Measurements from ENCODE around the gene RFX5. TPM values are rescaled to one million over a fixed set of nuclear protein-coding genes. Genes with fewer than 3 reads are reported as not detected.

The RFX5 gene
- total RNA-seq, 1 donor from 2014 or later, result 61.3 TPM

DNA sequence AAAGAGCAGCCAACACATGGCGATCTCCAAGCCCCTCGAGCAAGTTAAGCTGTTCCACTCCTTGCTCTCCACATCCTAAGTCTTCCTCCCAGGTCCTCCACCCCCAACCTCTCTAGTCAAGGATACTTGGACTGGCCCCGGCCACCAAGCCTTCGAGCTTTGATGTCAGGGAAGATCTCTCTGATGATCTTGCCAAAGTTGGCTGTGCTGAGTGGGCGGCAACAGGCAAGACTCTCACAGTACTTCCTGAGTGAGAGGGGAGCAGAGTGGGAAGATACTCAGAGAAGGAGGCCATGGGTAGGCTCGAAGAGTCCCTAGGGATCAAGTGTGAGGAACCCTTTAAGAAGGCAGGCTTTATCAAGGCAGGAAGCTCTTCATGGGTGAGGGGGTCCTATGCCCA is 2.8 kb downstream of the RFX5 start:
- Histone ChIP-seq H3K4me3 (ENCODE audit: insufficient read depth, low read depth, low read length) (no peak overlapping the region), H2AFZ (ENCODE audit: low read depth, low read length) (no peak overlapping the region), H3K79me2 (ENCODE audit: insufficient read depth, low read length) (peaks cover 16% of the 10 kb centered on the region), H3K9me3 (ENCODE audit: insufficient read depth, low read depth, low read length) (no peaks in the 10 kb centered on the region), H3K4me1 (ENCODE audit: insufficient read depth, low read length) (peaks cover 18% of the 10 kb centered on the region), H3K27me3 (ENCODE audit: insufficient read depth, low read length) (no peaks in the 10 kb centered on the region), H3K9ac (ENCODE audit: low read length) (no peak overlapping the region), H3K4me2 (ENCODE audit: low read length) (no peak overlapping the region), H3K36me3 (ENCODE audit: insufficient read depth, low read length) (peaks cover 8% of the 10 kb centered on the region), H3K27ac (ENCODE audit: low read depth, low read length) (no peak overlapping the region), H4K20me1 (ENCODE audit: insufficient read depth, low read length) (no peaks in the 10 kb centered on the region)
- no peaks in the 10 kb centered on the region for H3K9me3 Mint-ChIP-seq (ENCODE audit: unreplicated experiment)
- TF ChIP-seq, protein P1, sequence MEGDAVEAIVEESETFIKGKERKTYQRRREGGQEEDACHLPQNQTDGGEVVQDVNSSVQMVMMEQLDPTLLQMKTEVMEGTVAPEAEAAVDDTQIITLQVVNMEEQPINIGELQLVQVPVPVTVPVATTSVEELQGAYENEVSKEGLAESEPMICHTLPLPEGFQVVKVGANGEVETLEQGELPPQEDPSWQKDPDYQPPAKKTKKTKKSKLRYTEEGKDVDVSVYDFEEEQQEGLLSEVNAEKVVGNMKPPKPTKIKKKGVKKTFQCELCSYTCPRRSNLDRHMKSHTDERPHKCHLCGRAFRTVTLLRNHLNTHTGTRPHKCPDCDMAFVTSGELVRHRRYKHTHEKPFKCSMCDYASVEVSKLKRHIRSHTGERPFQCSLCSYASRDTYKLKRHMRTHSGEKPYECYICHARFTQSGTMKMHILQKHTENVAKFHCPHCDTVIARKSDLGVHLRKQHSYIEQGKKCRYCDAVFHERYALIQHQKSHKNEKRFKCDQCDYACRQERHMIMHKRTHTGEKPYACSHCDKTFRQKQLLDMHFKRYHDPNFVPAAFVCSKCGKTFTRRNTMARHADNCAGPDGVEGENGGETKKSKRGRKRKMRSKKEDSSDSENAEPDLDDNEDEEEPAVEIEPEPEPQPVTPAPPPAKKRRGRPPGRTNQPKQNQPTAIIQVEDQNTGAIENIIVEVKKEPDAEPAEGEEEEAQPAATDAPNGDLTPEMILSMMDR (IDR thresholded peaks at IDR 0.05; ENCODE audit: insufficient read depth, low read depth, low read length), result no peak
- no peak for TF ChIP-seq EZH2 (IDR thresholded peaks at IDR 0.05; ENCODE audit: insufficient read depth, low read length)
- H3K36me3 Mint-ChIP-seq (ENCODE audit: low read depth, unreplicated experiment), result peaks cover 17% of the 10 kb centered on the region
- no peaks in the 10 kb centered on the region for H3K27me3 Mint-ChIP-seq (ENCODE audit: low read depth, unreplicated experiment)
- FAIRE-seq (no peak), DNase-seq (ENCODE audit: low read depth) (no peak)
- H3K4me1 Mint-ChIP-seq (ENCODE audit: low read depth, unreplicated experiment), result peaks cover 34% of the 10 kb centered on the region
- no peak overlapping the region for H3K4me3 Mint-ChIP-seq (ENCODE audit: unreplicated experiment)
- H3K27ac Mint-ChIP-seq (ENCODE audit: unreplicated experiment), result no peak overlapping the region

- no peaks in the 10 kb centered on the region for H3K9me3 Mint-ChIP-seq (ENCODE audit: unreplicated experiment)
- no peak overlapping the region for H3K4me3 ChIP-seq (ENCODE audit: insufficient read depth, low read depth, low read length)
- no peak for DNase-seq (ENCODE audit: low read depth)
- H3K79me2 ChIP-seq (ENCODE audit: insufficient read depth, low read length), result peaks cover 16% of the 10 kb centered on the region
- H3K36me3 Mint-ChIP-seq (ENCODE audit: low read depth, unreplicated experiment), result peaks cover 17% of the 10 kb centered on the region
- H3K4me3 Mint-ChIP-seq (ENCODE audit: unreplicated experiment), result no peak overlapping the region
- H4K20me1 ChIP-seq (ENCODE audit: insufficient read depth, low read length), result no peaks in the 10 kb centered on the region
- peaks cover 18% of the 10 kb centered on the region for H3K4me1 ChIP-seq (ENCODE audit: insufficient read depth, low read length)
- no peak overlapping the region for H2AFZ ChIP-seq (ENCODE audit: low read depth, low read length)
- peaks cover 8% of the 10 kb centered on the region for H3K36me3 ChIP-seq (ENCODE audit: insufficient read depth, low read length)
- no peak overlapping the region for H3K27ac ChIP-seq (ENCODE audit: low read depth, low read length)
- H3K27me3 Mint-ChIP-seq (ENCODE audit: low read depth, unreplicated experiment), result no peaks in the 10 kb centered on the region
- H3K4me1 Mint-ChIP-seq (ENCODE audit: low read depth, unreplicated experiment), result peaks cover 34% of the 10 kb centered on the region
- H3K27ac Mint-ChIP-seq (ENCODE audit: unreplicated experiment), result no peak overlapping the region
- FAIRE-seq, result no peak
- H3K27me3 ChIP-seq (ENCODE audit: insufficient read depth, low read length), result no peaks in the 10 kb centered on the region
- no peak overlapping the region for H3K4me2 ChIP-seq (ENCODE audit: low read length)
- H3K9ac ChIP-seq (ENCODE audit: low read length), result no peak overlapping the region
- TF ChIP-seq, protein P1 (IDR thresholded peaks at IDR 0.05; ENCODE audit: insufficient read depth, low read depth, low read length), result no peak
- no peak for TF ChIP-seq EZH2 (IDR thresholded peaks at IDR 0.05; ENCODE audit: insufficient read depth, low read length)
- no peaks in the 10 kb centered on the region for H3K9me3 ChIP-seq (ENCODE audit: insufficient read depth, low read depth, low read length)
Observed at GRCh38 chr1:151343587-151343986, 3.5 kb downstream of the RFX5 start.

DNA sequence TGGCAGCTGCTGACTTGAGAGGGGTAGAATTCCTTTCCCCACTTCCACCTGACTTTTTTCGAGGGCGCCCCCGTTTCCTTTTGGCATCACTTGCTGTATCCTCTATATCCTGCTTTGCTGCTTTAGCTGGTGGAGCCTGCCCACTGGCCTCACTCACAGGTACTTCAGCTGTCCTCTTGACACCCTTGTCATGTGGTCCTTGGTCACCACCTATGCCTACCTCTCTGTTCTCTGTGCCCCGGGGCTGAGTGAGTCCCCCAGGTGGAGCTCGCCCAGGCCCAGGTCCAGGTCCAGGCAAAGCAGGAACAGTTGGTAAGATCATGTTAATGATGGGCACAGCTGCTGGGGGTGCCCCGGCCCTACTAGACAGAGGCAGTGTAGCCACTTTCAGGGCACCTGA is 4.5 kb downstream of the RFX5 start:
- Histone ChIP-seq H3K9me3 (ENCODE audit: insufficient read depth, low read depth, low read length) (no peaks in the 10 kb centered on the region), H3K4me3 (ENCODE audit: insufficient read depth, low read depth, low read length) (no peak overlapping the region), H3K36me3 (ENCODE audit: insufficient read depth, low read length) (peaks cover 8% of the 10 kb centered on the region), H2AFZ (ENCODE audit: low read depth, low read length) (no peak overlapping the region), H4K20me1 (ENCODE audit: insufficient read depth, low read length) (no peaks in the 10 kb centered on the region), H3K27me3 (ENCODE audit: insufficient read depth, low read length) (no peaks in the 10 kb centered on the region), H3K4me1 (ENCODE audit: insufficient read depth, low read length) (peaks cover 12% of the 10 kb centered on the region), H3K9ac (ENCODE audit: low read length) (no peak overlapping the region), H3K27ac (ENCODE audit: low read depth, low read length) (no peak overlapping the region), H3K4me2 (ENCODE audit: low read length) (no peak overlapping the region), H3K79me2 (ENCODE audit: insufficient read depth, low read length) (peaks cover 16% of the 10 kb centered on the region)
- FAIRE-seq (no peak), DNase-seq (ENCODE audit: low read depth) (no peak)
- Mint-ChIP-seq H3K27me3 (ENCODE audit: low read depth, unreplicated experiment) (no peaks in the 10 kb centered on the region), H3K27ac (ENCODE audit: unreplicated experiment) (no peak overlapping the region), H3K9me3 (ENCODE audit: unreplicated experiment) (no peaks in the 10 kb centered on the region), H3K36me3 (ENCODE audit: low read depth, unreplicated experiment) (peaks cover 17% of the 10 kb centered on the region), H3K4me1 (ENCODE audit: low read depth, unreplicated experiment) (peaks cover 27% of the 10 kb centered on the region), H3K4me3 (ENCODE audit: unreplicated experiment) (no peak overlapping the region)
- TF ChIP-seq, protein P1 (IDR thresholded peaks at IDR 0.05; ENCODE audit: insufficient read depth, low read depth, low read length), result no peak
- no peak for TF ChIP-seq EZH2 (IDR thresholded peaks at IDR 0.05; ENCODE audit: insufficient read depth, low read length)
